Neural cell (in vitro differentiated cells): ENCODE results near the gene SNAP29. TPM values are rescaled to one million over a fixed set of nuclear protein-coding genes. Genes with fewer than 3 reads are reported as not detected.

Experiments used
- H2AFZ ChIP-seq: fragments of 200-600, 300-800 bp; sonication (generic), shearing (Covaris generic); 2 replicates; pipeline ENCODE4 v1.6.0; 2014; ENCODE audit warnings: low read depth, mild to moderate bottlenecking, antibody characterized with exemption, low read length, moderate library complexity
- H3F3A ChIP-seq: fragments of 200-600 bp; shearing (Covaris generic); 2 replicates; pipeline ENCODE4 v1.6.1; 2016; ENCODE audit warnings: mild to moderate bottlenecking, moderate library complexity, mixed read lengths, antibody characterized with exemption, low read length; ENCODE audit not compliant: insufficient read depth, poor library complexity, severe bottlenecking
- H3K27ac ChIP-seq: fragments of 200-600, 300-800 bp; sonication (generic), shearing (Covaris generic); 2 replicates; pipeline ENCODE4 v1.5.1; 2014; ENCODE audit warnings: mild to moderate bottlenecking, low read length, moderate library complexity
- H3K27me3 ChIP-seq: fragments of 300-800, 200-600 bp; sonication (generic), shearing (Covaris generic); 2 replicates; pipeline ENCODE4 v1.6.0; 2014; ENCODE audit warnings: mild to moderate bottlenecking, low read depth, low read length, moderate library complexity; ENCODE audit not compliant: insufficient read depth
- H3K36me3 ChIP-seq: fragments of 300-800, 200-600 bp; sonication (generic), shearing (Covaris generic); 2 replicates; pipeline ENCODE4 v1.5.1; 2014; ENCODE audit warnings: mild to moderate bottlenecking, antibody characterized with exemption, low read length, moderate library complexity; ENCODE audit not compliant: insufficient read depth
- H3K4me2 ChIP-seq: fragments of 300-800, 200-600 bp; sonication (generic), shearing (Covaris generic); 2 replicates; pipeline ENCODE4 v1.6.0; 2014; ENCODE audit warnings: mild to moderate bottlenecking, low read length
- H3K4me3 ChIP-seq: fragments of 300-800, 200-600 bp; sonication (generic), shearing (Covaris generic); 2 replicates; pipeline ENCODE4 v1.5.1; 2014; ENCODE audit warnings: mild to moderate bottlenecking, low read length, moderate library complexity
- H3K79me2 ChIP-seq: fragments of 200-600 bp; shearing (Covaris generic); replicated peaks from 2 replicates; pipeline ENCODE4 v1.6.0; 2014; ENCODE audit warnings: mild to moderate bottlenecking, low read length, moderate library complexity; ENCODE audit not compliant: insufficient read depth
- H3K9ac ChIP-seq: fragments of 300-800, 200-600 bp; sonication (generic), shearing (Covaris generic); 2 replicates; pipeline ENCODE4 v1.6.1; 2016; ENCODE audit warnings: mild to moderate bottlenecking, low read length, mixed read lengths
- H3K9me2 ChIP-seq: fragments of 200-600 bp; shearing (Covaris generic); 2 replicates; pipeline ENCODE4 v1.6.1; 2016; ENCODE audit warnings: mild to moderate bottlenecking, low read length, mixed read lengths; ENCODE audit not compliant: insufficient read depth
- H3K9me3 ChIP-seq: fragments of 200-600, 300-800 bp; sonication (generic), shearing (Covaris generic); 2 replicates; pipeline ENCODE4 v1.6.1; 2016; ENCODE audit warnings: mild to moderate bottlenecking, mixed run types, low read length, moderate library complexity, mixed read lengths
- H4K20me1 ChIP-seq: fragments of 200-600 bp; shearing (Covaris generic); 2 replicates; pipeline ENCODE4 v1.6.1; 2016; ENCODE audit warnings: mild to moderate bottlenecking, mixed run types; ENCODE audit not compliant: insufficient read depth
- EZH2 ChIP-seq: fragments of 200-600, 300-800 bp; shearing (Covaris generic), sonication (generic); IDR thresholded peaks from 2 replicates; pipeline ENCODE4 v1.6.1; 2014; ENCODE audit warnings: antibody characterized with exemption, low read length, borderline replicate concordance, mild to moderate bottlenecking; ENCODE audit not compliant: insufficient read depth, poor library complexity, severe bottlenecking
- MXI1 ChIP-seq: fragments of 450-650 bp; conservative IDR thresholded peaks from 2 replicates; pipeline ENCODE4 v1.6.1; 2014; ENCODE audit warnings: antibody characterized with exemption, mild to moderate bottlenecking; ENCODE audit not compliant: poor library complexity, severe bottlenecking
- POLR2AphosphoS5 ChIP-seq: IDR thresholded peaks from 2 replicates; pipeline ENCODE4 v1.6.1; 2012
- SMC3 ChIP-seq: fragments of 450-650 bp; conservative IDR thresholded peaks from 2 replicates; pipeline ENCODE4 v1.6.1; 2014; ENCODE audit warnings: antibody characterized with exemption, mild to moderate bottlenecking, moderate library complexity; ENCODE audit not compliant: poor library complexity
- TAF1 ChIP-seq: IDR thresholded peaks from 2 replicates; pipeline ENCODE4 v1.6.1; 2012; ENCODE audit warnings: low read depth
- polyA plus RNA-seq: library from polyadenylated mRNA; depleted of rRNA; stranded (reverse); fragments of >200 nt; gene quantifications from 2 replicates; pipeline ENCODE4 v1.2.3, GENCODE V29; 2014
- TF ChIP-seq, protein P1 (sequence below): IDR thresholded peaks from 2 replicates; pipeline ENCODE4 v1.6.1; 2012; ENCODE audit warnings: borderline replicate concordance
- TF ChIP-seq, protein P2 (sequence below): fragments of 450-650 bp; IDR thresholded peaks from 2 replicates; pipeline ENCODE4 v1.5.1; 2014; ENCODE audit warnings: antibody characterized with exemption, mild to moderate bottlenecking, moderate library complexity; ENCODE audit not compliant: poor library complexity, severe bottlenecking

Gene SNAP29
- polyA plus RNA-seq, 1 donor from 2014 or later: 7.0 TPM

DNA sequence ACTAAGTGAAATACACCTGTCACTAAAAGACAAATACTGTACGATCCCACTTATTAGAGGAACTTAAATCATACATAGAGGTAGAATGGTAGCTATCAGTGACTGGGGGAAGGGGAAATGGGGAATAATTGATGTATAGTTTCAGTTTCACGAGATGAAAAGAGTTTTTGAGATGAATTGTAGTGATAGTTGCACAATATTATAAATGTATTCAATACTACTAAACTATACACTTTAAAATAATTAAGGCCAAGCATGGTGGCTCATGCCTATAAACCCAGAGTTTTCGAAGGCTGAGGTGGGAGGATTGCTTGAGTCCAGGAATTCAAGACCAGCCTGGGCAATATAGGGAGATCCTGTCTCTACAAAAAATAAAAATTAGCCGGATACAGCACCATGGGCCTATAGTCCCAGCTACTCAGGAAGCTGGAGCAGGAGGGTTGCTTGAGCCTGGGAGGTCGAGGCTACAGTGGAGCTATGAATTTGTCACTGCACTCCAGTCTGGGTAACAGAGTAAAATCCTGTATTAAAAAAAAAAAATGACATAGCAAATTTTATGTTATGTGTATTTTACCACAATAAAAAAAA, 44.5 kb upstream of the SNAP29 start:
- no peaks in the 10 kb centered on the region for H3K79me2 ChIP-seq
- H3K9me3 ChIP-seq: no peaks in the 10 kb centered on the region
- H3F3A ChIP-seq: no peaks in the 10 kb centered on the region
- peaks cover 19% of the 10 kb centered on the region for H3K36me3 ChIP-seq
- H3K4me2 ChIP-seq: no peak overlapping the region
- H3K9ac ChIP-seq: no peak overlapping the region
- H3K27ac ChIP-seq: no peak overlapping the region
- no peaks in the 10 kb centered on the region for H3K9me2 ChIP-seq
- TF ChIP-seq MXI1 (no peak), SMC3 (no peak), EZH2 (no peak), POLR2AphosphoS5 (no peak)
- TF ChIP-seq, protein P1, sequence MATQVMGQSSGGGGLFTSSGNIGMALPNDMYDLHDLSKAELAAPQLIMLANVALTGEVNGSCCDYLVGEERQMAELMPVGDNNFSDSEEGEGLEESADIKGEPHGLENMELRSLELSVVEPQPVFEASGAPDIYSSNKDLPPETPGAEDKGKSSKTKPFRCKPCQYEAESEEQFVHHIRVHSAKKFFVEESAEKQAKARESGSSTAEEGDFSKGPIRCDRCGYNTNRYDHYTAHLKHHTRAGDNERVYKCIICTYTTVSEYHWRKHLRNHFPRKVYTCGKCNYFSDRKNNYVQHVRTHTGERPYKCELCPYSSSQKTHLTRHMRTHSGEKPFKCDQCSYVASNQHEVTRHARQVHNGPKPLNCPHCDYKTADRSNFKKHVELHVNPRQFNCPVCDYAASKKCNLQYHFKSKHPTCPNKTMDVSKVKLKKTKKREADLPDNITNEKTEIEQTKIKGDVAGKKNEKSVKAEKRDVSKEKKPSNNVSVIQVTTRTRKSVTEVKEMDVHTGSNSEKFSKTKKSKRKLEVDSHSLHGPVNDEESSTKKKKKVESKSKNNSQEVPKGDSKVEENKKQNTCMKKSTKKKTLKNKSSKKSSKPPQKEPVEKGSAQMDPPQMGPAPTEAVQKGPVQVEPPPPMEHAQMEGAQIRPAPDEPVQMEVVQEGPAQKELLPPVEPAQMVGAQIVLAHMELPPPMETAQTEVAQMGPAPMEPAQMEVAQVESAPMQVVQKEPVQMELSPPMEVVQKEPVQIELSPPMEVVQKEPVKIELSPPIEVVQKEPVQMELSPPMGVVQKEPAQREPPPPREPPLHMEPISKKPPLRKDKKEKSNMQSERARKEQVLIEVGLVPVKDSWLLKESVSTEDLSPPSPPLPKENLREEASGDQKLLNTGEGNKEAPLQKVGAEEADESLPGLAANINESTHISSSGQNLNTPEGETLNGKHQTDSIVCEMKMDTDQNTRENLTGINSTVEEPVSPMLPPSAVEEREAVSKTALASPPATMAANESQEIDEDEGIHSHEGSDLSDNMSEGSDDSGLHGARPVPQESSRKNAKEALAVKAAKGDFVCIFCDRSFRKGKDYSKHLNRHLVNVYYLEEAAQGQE: no peak
- no peaks in the 10 kb centered on the region for H4K20me1 ChIP-seq
- H2AFZ ChIP-seq: no peak overlapping the region
- no peak overlapping the region for H3K4me3 ChIP-seq
- H3K27me3 ChIP-seq: no peaks in the 10 kb centered on the region

- no peaks in the 10 kb centered on the region for H3K27me3 ChIP-seq
- H4K20me1 ChIP-seq: no peaks in the 10 kb centered on the region
- no peaks in the 10 kb centered on the region for H3K9me3 ChIP-seq
- peaks cover 19% of the 10 kb centered on the region for H3K36me3 ChIP-seq
- H3K79me2 ChIP-seq: no peaks in the 10 kb centered on the region
- TF ChIP-seq MXI1: no peak
- TF ChIP-seq, protein P1: no peak
- TF ChIP-seq POLR2AphosphoS5: no peak
- TF ChIP-seq, protein P2, sequence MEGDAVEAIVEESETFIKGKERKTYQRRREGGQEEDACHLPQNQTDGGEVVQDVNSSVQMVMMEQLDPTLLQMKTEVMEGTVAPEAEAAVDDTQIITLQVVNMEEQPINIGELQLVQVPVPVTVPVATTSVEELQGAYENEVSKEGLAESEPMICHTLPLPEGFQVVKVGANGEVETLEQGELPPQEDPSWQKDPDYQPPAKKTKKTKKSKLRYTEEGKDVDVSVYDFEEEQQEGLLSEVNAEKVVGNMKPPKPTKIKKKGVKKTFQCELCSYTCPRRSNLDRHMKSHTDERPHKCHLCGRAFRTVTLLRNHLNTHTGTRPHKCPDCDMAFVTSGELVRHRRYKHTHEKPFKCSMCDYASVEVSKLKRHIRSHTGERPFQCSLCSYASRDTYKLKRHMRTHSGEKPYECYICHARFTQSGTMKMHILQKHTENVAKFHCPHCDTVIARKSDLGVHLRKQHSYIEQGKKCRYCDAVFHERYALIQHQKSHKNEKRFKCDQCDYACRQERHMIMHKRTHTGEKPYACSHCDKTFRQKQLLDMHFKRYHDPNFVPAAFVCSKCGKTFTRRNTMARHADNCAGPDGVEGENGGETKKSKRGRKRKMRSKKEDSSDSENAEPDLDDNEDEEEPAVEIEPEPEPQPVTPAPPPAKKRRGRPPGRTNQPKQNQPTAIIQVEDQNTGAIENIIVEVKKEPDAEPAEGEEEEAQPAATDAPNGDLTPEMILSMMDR: no peak
- TF ChIP-seq TAF1: no peak
- no peak overlapping the region for H2AFZ ChIP-seq
- no peaks in the 10 kb centered on the region for H3K9me2 ChIP-seq
- H3K9ac ChIP-seq: no peak overlapping the region
- no peak overlapping the region for H3K4me3 ChIP-seq
- H3F3A ChIP-seq: no peaks in the 10 kb centered on the region
- H3K27ac ChIP-seq: no peak overlapping the region
- no peak overlapping the region for H3K4me2 ChIP-seq
Observed at GRCh38 chr22:20815477-20816050, 43.2 kb upstream of the SNAP29 start.
